Hypothalamus (tissue), 51 donors: ENCODE measurements around the gene ZNF628.

Source experiments
- DNase-seq, 51 donors: peaks; one replicate each; lab custom pipeline; 2025; lab: John Stamatoyannopoulos, UW

The ZNF628 gene

DNA sequence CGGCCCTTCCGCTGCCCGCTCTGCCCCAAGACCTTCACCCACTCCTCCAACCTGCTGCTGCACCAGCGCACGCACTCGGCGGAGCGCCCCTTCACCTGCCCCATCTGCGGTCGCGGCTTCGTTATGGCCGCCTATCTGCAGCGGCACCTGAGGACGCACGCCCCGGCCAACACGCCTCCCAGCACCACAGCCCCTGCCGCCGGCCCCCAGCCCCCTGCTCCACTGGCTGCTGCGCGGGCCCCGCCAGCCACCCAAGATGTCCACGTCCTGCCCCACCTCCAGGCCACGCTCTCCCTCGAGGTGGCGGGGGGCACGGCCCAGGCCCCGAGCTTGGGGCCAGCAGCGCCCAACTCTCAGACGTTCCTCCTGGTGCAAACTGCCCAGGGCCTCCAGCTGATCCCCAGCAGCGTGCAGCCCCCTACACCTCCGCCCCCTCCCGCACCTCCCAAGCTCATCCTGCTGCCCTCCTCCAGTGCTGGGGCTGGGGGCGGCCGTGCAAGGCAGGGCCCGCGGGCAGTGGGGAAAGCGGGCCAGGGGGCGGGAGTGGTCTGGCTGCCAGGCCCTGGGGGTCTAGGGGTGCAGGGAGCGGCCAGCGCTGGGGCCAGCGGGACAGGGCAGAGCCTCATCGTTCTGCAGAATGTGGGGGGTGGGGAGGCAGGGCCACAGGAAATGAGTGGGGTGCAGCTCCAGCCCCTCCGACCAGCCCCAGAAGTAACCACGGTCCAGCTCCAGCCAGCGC, 6.7 kb downstream of the ZNF628 start:
- DNase-seq: no peak

DNA sequence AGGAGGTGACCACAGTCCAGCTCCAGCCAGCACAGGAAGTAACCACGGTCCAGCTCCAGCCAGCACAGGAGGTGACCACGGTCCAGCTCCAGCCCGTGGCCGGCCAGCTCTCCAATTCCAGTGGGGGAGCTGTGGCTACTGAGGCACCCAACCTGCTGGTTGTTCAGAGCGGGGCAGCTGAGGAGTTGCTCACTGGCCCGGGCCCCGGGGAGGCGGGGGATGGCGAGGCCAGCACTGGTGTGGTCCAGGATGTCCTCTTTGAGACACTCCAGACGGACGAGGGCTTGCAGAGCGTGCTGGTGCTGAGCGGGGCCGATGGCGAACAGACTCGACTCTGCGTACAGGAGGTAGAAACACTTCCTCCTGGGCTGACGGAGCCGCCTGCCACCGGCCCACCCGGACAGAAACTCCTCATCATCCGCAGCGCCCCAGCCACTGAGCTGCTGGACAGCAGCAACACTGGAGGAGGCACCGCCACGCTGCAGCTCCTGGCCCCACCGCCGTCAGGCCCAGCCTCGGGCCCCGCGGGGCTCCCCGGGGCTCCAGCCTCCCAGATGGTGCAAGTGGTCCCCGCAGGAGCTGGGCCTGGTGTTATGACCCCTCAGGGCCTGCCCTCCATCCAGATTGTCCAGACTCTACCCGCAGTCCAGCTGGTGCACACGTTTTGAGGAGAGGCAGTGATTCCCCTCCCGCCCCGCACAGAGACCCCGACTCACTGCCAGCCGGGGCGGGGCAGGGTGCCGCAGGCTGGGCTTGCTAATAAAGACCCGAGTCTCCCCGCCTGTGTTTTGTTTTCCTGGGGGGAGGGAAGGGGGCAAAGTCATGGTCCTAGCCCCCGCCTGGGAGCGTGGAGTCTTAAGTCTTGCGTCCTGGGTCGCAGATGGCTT, 7.5 kb downstream of the ZNF628 start:
- DNase-seq: no peak

DNA sequence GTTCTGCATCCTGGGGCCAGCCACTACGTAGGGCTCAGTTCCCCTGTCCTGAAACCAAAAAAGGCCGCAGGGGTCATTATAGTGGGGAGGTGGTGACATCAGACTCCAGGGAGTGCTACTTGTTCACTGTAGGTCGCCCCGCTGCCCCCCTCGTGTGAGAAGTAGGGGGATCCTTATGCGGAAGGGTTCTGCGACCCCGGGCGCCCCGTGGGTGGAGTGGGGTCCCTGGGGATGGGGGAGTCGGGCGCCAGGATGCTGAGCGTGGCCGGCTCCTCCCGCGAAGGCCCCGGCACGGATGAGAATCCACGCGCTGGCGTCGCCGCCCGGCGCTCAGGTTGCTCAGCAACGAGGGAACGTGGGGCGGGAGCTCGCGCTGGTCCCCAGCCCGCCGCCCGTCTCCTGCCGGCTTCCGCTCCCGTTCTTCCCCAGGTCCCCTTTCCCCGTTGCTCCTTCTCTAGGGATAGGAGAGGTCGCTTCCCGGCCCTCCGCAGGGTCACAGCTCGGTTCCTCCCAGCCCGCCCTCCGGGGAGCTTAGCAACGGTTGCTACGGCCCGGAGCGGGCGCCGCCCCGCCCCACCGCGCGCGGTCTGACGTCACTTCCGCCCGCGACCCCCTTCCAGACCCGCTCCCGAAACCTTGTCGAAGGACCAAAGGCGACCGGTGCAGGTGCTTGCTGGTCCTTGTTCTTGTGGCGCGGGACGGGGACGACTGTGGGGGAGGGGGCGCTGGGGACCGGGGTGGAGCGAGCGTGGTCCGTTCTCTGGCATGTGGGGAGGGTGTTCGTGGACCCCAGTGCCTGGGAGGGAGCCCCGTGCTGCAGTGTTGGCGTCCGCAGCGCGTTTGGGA, 8.4 kb downstream of the ZNF628 start, which contains the start of gene NAT14:
TSS of gene NAT14 (plus strand) at position 596 of the 846 bp plus-strand sequence. CDS start 521 bp downstream, outside the sequence.
- peak in 38 of 51 donors; percentile 10 to 78 (median 52) for DNase-seq

DNA sequence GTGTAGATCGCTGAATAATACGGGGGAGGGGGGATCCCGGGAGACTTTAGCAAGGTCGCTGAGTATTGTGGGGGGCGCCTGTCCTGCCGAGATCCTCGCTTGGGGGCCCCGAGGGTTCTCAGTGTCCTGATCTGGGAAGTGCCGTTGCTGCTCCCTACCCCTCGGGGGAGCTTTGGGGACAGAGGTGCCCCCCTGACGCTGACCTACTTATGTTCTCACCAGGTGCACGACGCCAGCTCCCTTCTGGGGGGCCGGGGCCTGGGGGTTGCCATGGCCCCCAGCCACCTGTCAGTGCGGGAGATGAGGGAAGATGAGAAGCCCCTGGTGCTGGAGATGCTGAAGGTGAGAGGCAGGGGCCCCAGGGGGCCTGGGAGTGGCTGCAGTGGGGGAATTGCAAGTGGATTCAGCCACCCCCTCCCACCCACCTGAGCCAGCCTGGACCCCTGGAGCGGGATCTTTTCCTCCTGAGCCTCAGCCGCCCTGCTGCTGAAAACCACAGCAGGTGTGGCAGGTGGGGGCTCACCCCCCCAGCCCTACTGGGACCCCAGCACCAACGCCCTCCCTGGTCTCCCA, 9.1 kb downstream of the ZNF628 start:
- peak in 2 of 51 donors; percentile 23 to 39 for DNase-seq

DNA sequence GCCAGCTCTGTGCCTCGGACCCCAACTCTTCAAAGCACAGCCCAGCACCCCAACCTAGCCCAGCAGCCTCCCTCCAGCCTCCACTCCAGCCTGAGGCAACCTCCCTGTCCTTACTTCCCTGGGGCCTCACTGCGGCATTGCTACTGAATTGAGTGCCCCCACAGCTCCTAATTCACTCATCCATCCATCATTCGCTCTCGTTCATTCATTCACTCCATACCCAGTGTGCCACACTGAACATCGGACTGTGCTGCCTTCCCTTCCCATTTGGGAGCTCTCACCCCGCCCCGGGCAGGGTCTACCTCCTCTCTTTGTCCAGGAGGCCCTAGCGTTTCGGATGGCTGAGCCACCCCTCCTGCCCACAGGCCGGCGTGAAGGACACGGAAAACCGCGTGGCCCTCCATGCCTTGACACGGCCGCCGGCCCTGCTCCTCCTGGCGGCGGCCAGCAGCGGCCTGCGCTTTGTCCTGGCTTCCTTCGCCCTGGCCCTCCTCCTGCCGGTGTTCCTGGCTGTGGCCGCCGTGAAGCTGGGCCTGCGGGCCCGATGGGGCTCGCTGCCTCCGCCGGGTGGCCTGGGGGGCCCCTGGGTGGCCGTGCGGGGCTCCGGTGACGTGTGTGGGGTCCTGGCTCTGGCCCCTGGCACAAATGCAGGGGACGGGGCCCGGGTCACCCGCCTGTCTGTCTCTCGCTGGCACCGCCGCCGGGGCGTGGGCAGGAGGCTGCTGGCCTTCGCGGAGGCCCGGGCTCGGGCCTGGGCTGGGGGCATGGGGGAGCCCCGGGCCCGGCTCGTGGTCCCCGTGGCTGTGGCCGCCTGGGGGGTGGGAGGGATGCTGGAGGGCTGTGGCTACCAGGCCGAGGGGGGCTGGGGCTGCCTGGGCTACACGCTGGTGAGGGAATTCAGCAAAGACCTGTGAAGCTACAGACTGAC, 9.9 kb downstream of the ZNF628 start:
- no peak for DNase-seq

DNA sequence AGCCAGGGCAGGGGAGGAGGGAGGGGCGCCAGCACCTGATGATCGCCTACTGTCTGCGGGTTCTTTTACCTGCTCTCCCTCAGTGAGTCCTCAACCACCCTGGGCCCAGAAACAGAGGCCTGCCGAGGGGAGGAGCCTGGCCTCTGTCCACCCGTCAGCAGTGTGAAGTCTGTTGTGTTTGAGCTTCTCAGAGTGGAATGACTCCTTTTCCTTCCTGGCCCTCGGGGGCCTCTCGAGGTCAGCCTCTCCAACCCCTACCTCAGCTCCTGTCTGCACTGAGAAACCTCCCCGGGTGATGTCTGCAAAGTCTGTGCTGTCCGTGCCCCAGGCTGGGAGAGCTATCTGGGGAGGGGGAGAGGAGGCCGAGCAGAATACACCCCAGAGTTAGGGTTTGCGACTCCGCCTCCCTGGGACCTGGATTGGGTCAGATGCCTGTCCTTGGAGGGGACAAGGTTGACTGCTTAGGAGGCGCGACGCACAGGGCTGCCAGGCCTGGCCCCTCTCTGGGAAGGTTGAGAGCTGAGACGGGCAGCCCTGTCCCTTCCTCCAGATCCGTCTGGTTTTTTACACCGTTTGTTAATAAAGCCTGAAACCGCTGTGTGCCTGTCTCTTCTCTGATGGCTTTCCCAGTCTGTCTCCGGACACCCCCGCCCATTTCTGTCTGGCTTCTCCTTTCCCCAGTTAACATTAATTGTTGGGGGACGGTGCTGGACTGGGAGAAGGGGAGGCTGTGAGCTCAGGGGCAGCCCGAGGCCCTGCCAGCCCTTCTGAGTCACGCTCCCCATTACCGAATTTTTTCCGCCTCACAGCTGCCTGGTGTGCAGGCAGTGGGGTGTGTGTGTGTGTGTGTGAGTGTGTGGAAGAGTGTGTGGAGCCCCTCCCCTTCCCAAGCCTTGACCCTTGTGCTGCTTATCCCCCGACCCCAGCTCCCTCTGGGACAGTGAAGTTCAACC, 10.8 kb downstream of the ZNF628 start:
- DNase-seq: peak in 5 of 51 donors; percentile 14 to 40 (median 21)

DNA sequence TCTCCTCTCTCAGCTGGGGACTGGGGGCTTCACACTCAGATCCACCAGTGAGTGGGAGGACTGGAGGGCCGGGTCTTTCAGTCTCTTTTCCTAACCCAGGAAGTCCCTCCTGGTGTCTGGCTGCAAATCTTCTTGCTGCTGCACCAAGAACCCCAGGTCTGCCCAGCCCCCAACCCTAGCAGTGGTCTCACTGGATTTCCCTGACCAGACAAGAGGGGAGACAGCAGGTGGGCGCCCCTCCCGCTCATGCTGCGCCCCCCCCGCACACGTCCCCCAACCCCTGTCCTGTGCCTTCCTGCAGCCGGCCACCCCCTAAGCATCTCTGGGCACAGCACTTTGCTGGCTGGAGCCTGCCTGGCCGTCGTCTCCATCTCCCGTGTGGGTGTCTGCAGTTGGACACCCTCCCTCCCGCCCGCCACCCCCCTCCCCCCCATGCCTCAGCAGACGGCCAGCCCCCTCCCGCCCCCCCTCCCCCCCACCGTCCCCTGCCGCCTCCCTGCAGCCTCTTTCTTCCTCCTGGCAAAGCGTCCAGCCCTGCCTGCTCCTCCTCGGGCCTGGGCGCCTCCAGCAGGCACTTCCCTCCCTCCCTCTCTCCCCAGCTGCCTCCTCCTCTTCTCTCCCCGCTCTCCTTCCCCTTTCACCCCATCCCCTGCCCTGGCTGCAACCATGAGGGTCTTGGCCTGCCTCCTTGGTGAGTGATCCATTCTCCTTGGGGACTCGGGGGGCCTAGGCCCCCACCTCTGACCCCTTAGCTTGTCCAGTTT, 11.7 kb downstream of the ZNF628 start, which contains the start of gene SSC5D:
TSS of gene SSC5D (plus strand) at position 513 of the 764 bp plus-strand sequence. CDS start at position 667, 154 bp downstream.
- peak in 13 of 51 donors; percentile 5 to 37 (median 20) for DNase-seq

DNA sequence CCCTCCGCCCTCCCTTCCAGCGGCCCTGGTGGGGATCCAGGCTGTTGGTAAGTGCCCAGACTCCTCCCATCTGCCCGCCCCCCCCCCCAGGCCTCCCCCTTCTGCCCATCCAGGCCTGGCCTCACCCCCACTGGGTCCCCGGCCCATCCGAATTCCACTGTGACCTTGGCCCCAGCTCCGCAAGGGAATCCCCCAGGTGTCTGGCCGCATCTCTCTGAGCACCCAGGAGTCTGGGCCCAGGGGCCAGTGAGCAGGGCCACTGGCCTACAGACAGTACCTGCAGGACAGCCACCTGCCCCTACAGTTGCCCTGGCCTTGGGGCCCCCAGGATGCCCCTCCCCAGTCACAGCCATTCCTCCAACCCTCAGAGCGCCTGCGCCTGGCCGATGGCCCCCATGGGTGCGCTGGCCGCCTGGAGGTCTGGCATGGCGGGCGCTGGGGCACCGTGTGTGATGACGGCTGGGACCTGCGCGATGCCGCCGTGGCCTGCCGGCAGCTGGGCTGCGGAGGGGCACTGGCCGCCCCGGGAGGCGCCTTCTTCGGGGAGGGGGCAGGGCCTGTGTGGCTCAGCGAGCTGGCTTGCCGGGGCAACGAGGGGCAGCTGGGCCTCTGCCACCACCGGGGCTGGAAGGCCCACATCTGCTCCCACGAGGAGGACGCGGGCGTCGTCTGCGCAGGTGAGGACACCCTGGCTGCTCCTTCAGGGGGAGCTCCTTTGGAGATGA, 12.7 kb downstream of the ZNF628 start:
- peak in 2 of 51 donors; percentile 8 to 12 for DNase-seq

DNA sequence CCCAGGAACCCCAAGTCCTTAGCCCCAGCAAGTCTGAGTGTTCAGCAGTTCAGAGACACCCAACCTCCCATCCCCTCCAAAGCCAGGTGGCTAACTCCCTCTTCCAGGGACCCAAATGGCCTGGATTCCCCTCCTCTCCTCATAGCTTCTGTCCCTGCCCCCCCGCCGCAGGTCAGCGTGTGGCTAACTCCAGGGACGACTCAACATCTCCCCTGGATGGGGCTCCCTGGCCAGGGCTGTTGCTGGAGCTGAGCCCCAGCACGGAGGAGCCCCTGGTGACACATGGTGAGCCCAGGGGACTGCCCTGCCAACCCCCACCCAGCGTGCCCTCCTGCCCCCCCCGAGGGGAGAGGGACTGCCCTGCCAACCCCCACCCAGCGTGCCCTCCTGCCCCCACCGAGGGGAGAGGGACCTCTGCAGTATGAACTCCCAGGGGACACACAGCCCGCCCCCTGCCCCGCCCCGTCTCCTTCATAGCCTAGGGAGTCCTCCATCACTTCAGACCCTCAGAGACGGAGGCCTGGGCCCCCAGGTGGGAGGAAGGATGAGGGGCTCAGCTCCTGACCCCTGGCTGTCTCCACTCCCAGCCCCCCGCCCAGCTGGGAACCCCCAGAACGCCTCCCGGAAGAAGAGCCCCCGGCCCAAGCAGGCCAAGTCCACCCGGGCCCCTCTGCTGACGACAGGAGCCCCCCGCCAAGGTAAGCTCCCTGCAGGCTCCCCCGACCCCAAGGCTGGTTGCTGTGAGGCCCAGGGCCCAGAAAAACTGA, 13.5 kb downstream of the ZNF628 start:
- DNase-seq: no peak

DNA sequence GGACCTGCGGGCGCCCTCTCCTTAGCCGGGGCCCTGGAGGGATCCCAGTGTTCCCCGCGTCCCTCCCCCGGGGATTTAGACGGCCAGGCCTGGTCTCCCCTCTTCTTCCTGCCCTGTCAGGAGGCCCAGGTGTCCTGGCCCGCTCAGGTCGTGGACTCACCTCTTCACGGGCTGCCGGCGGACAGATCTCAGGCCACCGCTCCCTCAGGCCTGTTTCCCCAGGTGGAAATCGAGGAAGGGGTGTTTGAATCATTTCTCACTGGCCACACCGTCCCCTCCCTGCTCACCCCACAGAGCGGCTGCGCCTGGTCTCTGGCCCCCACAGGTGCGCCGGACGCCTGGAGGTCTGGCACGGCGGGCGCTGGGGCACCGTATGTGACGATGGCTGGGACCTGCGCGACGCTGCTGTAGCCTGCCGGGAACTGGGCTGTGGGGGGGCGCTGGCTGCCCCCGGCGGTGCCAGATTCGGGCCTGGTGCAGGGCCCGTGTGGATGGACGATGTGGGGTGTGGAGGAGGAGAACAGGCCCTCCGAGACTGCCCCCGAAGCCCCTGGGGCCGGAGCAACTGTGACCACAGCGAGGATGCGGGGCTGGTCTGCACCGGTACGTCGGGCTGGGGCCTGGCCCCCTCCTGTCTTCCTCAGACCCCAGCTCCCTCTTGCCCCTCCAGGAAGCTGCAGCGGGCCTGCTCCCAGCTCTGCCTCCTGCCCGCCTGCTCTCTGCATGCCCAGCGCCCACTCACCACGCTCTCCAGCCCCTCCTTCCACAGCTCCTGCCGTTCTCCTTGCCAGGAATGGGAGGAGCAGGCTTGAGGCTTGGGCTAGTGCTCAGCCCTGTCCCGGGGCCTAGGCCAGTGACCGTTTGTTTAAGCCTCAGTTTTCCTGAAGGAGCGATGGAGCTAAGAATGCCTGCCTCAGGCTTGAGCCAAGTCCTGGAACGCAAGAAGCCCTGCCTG, 14.3 kb downstream of the ZNF628 start:
- DNase-seq: no peak

DNA sequence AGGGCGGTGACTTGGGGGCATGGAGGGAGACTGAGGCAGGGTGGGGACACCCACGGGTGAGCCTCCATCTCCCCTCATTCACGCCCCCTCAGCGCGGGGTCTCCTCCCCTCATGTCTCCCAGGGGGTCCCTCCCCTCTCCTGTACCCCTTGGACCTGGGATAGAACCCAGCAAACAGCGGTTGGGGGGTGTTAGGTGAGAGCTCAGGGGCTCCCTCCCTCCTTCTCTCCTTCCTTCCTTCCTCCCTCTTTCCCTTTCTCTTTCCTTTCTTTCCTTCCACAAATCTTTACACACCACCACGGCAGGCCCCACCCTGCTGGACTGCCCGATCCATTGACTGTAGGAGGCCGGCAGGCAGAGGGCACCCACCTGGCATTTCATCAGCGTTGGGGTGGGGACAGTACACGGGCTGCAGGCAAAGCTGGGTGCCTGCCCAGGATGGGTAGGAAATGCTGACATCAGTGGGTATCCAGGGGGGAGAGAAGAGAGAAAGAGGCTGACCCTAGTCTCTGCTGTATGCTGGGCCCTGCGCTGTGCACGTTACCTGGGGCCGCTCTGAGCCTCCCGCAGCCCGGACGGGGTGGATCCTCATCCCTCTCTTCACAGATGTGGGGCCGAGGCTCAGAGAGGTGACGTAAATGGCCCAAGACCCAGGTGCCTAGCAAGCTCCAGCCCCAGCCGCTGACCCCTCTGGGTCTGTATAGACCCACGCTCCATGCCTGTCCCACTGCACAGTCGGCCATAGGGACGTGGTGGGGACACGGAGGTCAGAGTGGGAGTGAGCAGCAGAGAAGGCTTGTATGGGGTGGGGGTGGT, 15.3 kb downstream of the ZNF628 start:
- DNase-seq: no peak

DNA sequence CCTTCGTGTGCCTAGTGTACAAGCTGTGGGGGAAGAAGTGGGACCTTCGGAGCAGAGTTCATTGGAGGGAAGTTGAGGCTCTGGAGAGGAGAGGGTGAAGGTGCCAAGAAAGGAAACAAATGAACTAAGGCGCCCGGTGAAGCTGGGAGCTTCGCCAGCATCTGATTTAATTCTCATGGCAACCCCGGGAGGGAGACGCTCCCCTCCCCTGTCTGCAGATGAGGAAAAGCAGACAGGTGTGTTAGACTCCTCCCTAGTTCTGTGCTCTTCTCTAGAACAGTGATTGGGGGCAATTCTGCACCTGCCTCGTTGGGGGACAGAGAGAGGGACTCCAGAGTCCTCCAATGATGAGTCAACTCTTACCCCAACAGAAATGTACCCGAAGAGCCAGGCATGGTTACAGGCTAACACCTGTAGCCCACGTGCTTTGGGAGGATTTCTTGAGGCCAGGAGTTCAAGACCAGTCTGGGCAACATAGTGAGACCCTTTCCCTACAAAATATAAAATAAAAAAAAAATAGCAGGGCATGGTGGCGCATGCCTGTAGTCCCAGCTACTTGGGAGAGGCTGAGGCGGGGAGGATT, 16.0 kb downstream of the ZNF628 start:
- DNase-seq: peak in 2 of 51 donors; percentile 7 to 18

DNA sequence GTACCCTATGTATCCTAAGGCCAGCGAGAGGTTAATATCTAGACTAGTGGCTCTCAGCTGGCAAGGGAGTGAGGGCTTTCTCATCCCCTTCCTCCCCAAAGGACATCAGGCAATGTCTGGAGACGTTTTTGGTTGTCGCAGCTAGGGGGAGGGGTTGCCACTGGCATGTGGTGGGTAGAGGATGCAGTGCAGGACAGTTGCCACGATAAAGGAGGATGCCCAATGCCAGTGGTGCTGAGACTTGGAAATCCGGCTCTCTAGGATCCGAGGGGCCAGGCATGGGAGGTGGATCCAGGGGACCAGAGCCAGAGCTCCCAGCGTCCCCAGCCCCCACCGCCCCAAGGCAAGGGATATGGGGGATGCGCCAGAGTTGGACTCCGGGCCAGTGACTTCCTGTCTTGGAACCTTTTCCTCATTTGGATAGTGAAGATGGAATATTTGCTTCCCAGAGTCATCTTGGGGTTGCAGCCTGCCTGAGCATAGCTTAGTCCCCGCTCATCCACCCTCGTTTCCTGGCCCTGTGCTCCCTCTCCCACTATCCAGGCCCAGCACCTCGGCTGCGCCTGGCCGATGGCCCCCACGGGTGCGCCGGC, 16.7 kb downstream of the ZNF628 start:
- DNase-seq: no peak
